T follicular helper cell (primary cell): ENCODE data around the gene MAJIN.
"Not testable (repeated sequence)": the region's sequence is repeated elsewhere in the genome, so short reads cannot be mapped to it uniquely, and the experiment has no call there.

Source experiments
- DNase-seq: peaks from one replicate; pipeline ENCODE4 v3.0.0-alpha.2; 2020; ENCODE audit warnings: low read depth

MAJIN gene

GRCh38 chr11:64990222-64990923 is 18.5 kb upstream of the MAJIN start:
- DNase-seq = no peak

- no peak for DNase-seq
These were observed 17.5 kb upstream of the MAJIN start for GRCh38 chr11:64989416-64989815.

GRCh38 chr11:64987998-64988854 is 16.3 kb upstream of the MAJIN start:
- DNase-seq = no peak

- DNase-seq = not testable (repeated sequence)
These were observed 11.4 kb upstream of the MAJIN start for GRCh38 chr11:64983339-64983738.

GRCh38 chr11:64976651-64977050 is 4.7 kb upstream of the MAJIN start:
- DNase-seq = no peak

- no peak for DNase-seq
These were observed 2.2 kb upstream of the MAJIN start for GRCh38 chr11:64974124-64974523.

- DNase-seq = no peak
These were observed 1.2 kb downstream of the MAJIN start for GRCh38 chr11:64970731-64971151.

- DNase-seq = no peak
These were observed 2.7 kb downstream of the MAJIN start for GRCh38 chr11:64969209-64969608.

- no peak for DNase-seq
These were observed 4.5 kb downstream of the MAJIN start for GRCh38 chr11:64967375-64967774.

GRCh38 chr11:64963072-64963631 is 8.8 kb downstream of the MAJIN start:
- DNase-seq = no peak

- no peak for DNase-seq
These were observed 11.2 kb downstream of the MAJIN start for GRCh38 chr11:64960719-64961118.

GRCh38 chr11:64959498-64959897 is 12.4 kb downstream of the MAJIN start:
- DNase-seq = no peak

- DNase-seq = no peak
These were observed 17.7 kb downstream of the MAJIN start for GRCh38 chr11:64954201-64954600.

- no peak for DNase-seq
These were observed 20.4 kb downstream of the MAJIN start for GRCh38 chr11:64951529-64951928.

- no peak for DNase-seq
These were observed 24.6 kb downstream of the MAJIN start for GRCh38 chr11:64947208-64947814.

GRCh38 chr11:64936539-64936938 is 35.4 kb downstream of the MAJIN start:
- no peak for DNase-seq

GRCh38 chr11:64935359-64936081 is 36.4 kb downstream of the MAJIN start, which contains the start of gene GPHA2:
Gene GPHA2, minus strand, starts transcription at chr11:64935893. Its CDS starts 433 bp downstream, at chr11:64935460.
- no peak for DNase-seq

GRCh38 chr11:64934682-64935358 is 37.1 kb downstream of the MAJIN start:
- DNase-seq = no peak

- DNase-seq = no peak
These were observed 37.8 kb downstream of the MAJIN start for GRCh38 chr11:64933935-64934681.

GRCh38 chr11:64933213-64933934 is 38.5 kb downstream of the MAJIN start:
- DNase-seq = no peak
